Activated CD4-positive, alpha-beta T cell treated with anti-CD3 and anti-CD28 coated beads for 24 hours (primary cell): ENCODE data around the gene TANC1.

ENCODE experiments used
- DNase-seq, 2 donors: peaks; one replicate each; pipeline ENCODE4 v3.0.0-alpha.2; 2020; ENCODE audit warnings: low read depth in 2 of 2

TANC1 gene

DNA sequence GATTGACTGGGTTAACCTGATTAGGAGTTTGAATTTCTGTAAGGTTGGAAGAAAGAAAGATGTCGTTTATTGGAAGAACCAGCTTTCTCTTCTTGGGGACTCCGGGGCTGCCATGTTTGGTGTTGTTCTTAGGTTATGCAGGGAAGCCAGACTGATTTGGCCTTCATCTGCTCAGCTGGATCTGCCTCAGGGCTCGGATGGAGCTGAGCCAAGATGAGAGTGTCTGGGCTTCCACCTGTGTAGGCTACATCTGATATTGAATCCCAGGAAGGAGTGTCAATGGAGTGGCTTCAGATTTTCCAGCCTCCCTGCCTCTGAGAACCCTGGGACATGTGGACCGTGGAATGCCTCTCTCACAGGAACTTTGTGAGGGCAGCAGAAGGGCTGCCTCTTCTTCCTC, 192.0 kb downstream of the TANC1 start:
- DNase-seq: no peak

- no peak for DNase-seq
Observed at GRCh38 chr2:159160954-159161353, 192.5 kb downstream of the TANC1 start.

DNA sequence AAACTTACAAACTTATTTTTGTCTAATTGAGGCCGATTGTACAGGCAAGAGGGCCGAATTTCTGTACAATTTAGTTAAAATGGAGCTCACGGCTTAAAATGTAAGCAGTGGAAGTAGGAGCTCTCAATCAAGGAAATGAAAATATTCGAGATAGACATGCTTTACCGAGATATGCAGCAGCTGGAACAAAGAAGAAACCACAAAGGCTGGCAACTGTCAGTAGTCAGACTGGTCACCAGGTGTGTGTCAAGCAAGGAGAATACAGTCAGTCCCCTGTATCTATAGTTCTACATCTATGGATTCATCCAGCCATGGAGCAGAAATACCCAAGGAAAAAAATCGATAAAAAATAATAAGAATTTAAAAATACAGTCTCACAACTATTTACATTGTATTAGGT, 195.5 kb downstream of the TANC1 start:
- DNase-seq: no peak

DNA sequence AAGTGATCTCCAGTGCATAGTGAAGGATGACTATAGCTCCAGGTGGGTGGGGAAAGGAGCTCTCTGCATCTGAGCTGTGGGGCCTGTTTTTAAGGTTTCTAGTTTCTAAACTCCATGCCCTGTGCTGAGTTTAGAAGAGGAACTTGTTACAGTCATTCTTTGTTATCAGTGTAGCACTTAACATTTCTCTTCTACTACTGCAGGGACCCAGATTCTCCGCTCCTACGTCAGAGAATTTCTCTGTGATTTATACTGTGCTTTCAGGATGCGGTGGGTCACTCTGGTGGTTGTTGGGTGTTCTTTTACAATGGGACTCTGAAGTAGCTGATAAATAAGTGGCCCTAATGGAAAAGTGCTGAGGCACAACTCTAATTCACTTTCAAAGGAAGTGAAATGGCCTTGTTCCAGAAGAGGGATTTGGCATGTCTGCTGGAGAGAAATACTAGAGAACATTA, 196.0 kb downstream of the TANC1 start:
- DNase-seq: no peak

DNA sequence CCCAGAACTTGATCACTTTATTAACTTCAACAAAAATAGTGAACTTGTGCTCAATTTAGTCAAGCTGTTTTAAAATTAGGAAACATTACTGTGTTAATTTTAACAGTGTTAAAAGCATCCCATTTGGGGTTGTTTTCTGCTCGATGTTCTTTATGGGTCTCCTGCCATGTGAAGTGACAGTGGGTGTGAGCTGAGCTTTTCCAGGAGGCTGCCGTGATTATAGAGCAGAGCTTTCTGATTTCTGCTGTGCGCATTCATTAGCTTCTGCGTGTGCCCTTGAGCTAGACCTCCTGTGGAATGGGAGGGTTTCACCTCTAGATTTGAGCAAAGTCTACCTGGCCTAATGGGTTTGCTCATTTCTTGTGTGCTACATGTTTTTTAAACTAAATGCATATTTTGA, 196.6 kb downstream of the TANC1 start:
- no peak for DNase-seq

GRCh38 chr2:159168707-159169106, 200.3 kb downstream of the TANC1 start:
- no peak for DNase-seq

DNA sequence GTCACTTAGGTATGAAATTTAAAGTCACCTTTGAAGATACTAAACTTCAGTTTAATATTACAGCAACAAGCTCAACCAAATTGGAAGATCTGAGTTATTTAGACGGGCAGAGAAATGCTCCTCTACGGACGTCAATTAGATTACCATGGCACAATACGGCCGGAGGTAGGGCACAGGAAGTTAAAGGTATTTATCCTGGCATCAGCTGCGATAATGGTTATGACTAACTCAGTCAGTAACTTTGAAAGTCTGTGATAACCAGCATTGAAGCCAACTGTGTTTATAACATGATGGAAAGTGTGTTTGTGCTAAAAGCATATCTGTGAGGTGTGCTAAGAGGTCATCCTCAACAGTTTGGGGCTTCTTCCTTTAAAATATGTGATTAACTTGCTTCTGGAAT, 200.7 kb downstream of the TANC1 start:
- no peak for DNase-seq

- DNase-seq: no peak
Observed at GRCh38 chr2:159172403-159172802, 204.0 kb downstream of the TANC1 start.

- DNase-seq: no peak
Observed at GRCh38 chr2:159174759-159175158, 206.3 kb downstream of the TANC1 start.

DNA sequence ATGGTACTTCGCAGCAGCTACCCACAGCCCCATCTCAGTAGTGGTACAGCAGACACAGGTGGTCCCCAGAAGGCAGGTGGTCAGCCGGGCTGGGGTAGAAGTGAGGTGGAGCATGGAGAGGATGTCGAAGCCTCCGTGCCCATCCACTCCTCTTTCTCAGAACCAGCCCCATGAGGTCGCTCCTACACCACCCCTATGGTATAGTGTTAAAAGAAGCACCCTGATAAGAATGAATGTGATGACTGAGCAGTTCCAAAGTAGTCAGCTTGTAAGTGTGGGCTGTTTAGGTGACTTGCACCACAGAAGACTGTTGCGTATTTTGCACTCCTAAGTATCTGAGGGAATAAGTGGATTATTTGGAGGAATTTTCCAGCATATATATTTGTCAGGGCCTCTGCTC, 206.7 kb downstream of the TANC1 start:
- DNase-seq: no peak

- no peak for DNase-seq
Observed at GRCh38 chr2:159175927-159176326, 207.5 kb downstream of the TANC1 start.

GRCh38 chr2:159176555-159176954, 208.1 kb downstream of the TANC1 start:
- no peak for DNase-seq

- no peak for DNase-seq
Observed at GRCh38 chr2:159177357-159177756, 208.9 kb downstream of the TANC1 start.

DNA sequence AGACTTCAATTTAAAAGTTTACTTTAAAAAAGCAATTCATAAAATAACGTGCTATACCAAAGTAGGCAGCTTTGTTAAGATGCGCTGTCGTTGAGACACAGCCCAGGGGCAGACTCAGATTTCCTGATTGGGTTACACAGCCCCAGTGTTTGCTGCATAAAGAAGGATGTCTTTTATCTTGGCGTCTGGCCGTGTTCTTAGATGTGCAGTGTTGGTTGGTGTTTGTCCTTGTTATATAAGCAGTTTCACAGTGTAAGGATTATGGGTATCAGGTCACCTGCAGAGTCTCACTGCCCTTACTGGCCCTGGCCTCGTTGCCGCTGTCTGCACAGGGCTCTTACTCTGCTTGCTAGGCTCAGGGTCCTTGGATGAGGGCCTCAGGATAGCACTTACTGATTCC, 209.5 kb downstream of the TANC1 start:
- DNase-seq: no peak

DNA sequence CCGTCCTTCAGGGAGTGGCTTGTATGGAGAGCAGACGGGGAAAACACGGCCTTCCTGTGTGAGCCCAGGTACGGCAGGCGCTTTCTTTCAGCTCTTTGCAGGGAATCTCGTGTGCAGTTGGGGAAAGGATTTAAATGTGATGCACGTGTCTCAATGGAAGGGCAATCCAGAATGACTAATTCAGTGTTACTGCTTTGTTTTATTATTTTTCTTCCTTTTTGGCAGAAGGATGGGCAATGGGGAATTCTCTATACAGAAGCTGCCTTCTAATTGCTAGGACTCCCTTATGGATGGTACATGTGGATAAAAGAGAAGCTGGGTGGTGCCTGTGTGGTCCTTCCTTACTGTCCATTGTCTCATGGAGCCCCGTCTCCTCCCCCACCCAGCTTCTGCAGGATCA, 210.7 kb downstream of the TANC1 start:
- DNase-seq: no peak

DNA sequence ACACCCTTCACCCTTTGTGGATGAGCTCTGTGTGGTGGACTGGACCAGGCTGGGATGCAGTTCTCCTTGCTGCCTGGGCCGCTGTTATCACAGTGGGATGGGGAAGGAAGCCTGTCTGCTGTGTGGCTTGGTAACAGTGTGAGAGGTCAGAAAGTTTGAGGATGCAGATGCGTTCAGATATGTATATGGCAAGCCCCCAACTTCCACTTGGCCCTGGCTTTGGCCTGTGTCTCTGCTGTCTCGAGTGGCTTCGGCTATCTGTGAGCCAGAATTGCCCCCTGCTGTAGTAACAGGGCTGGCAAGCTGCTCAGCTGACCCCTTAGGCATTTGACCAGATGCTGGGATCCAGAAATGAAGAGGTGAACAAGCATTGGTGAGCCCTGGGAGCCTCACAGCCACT, 211.3 kb downstream of the TANC1 start:
- DNase-seq: no peak

GRCh38 chr2:159183346-159183745, 214.9 kb downstream of the TANC1 start:
- DNase-seq: no peak

DNA sequence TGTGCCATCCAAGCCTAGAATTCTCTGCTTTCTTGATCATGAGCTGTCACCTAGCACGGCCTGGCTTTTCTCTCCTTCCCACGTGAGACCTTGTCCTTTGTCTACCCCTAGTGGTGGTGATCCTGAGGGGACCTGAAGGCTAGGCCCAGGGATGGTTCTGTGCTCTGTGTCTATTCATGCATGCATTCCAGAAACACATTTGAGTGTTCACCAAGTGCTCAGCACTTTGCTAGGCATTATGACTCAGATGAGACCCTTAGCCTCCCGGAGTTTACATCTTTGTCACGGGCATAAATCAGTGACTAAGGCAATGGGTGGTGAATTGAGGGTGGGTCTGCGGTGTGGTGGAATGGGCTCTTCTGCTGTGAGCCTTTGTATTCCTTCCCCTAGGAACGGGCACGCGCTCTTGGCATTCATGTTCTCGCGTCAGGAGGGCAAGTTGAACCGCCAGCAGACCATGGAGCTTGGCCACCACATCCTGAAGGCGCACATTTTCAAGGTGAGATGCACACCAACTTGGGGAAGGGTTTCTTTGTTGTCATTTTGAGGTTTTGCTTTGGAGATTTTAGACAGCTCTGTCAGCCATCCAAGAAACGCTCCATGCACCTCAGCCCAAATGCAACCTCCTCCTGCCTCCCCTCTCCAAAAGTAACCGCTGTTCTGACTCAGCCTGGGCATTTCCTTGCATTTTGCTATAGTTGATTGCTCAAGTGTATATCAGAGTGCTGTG, 217.1 kb downstream of the TANC1 start:
- no peak for DNase-seq

GRCh38 chr2:159186462-159186861, 218.0 kb downstream of the TANC1 start:
- no peak for DNase-seq

DNA sequence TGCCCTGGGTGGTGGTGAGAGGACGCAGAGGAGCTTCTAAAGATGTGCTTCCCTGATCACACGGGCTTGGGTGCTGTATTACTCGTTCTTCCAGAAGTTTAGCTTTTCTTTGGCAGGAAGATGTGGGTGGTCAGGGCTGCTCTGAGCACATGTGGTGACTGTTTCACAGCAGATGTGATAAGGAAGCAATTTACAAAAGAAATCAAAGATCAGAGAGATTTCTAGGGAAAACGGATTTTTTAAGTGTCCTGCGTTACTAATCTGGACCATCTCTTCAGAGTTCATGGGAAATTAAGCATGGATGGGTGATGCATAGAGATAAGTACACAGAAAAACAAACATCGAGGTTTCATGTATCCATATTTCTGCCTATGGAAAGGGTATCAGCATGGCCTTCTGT, 218.7 kb downstream of the TANC1 start:
- no peak for DNase-seq

- no peak for DNase-seq
Observed at GRCh38 chr2:159188449-159188848, 220.0 kb downstream of the TANC1 start.

- no peak for DNase-seq
Observed at GRCh38 chr2:159192371-159192918, 224.0 kb downstream of the TANC1 start.

- no peak for DNase-seq
Observed at GRCh38 chr2:159193791-159194190, 225.4 kb downstream of the TANC1 start.

DNA sequence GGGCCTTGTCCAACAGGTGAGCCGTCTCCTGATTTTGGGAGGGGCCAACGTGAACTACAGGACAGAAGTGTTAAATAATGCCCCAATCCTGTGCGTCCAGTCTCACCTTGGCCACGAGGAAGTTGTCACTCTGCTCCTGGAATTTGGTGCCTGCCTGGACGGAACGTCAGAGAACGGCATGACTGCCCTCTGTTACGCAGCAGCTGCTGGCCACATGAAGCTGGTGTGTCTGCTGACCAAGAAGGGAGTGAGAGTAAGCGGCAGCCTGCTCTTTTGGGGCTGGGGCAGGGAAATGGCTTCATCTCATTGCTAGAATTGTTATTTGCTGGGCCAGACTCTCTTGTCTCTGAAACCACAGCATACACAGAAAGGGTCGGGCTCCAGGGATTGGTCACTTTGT, 225.8 kb downstream of the TANC1 start:
- no peak for DNase-seq
